ENCODE results near the gene IDH3A.

- TF ChIP-seq CTCF (IDR thresholded peaks at IDR 0.05) (no peak), EP300 (IDR thresholded peaks at IDR 0.05) (no peak), POLR2A (IDR thresholded peaks at IDR 0.05) (no peak)
Observed at GRCh38 chr15:78197632-78198031, 48.5 kb downstream of the IDH3A start.

Measured in sigmoid colon (tissue), 4 donors.